ENCODE data around the gene GULP1. TPM values are rescaled to one million over a fixed set of nuclear protein-coding genes. Genes with fewer than 3 reads are reported as not detected.
"Not testable (repeated sequence)": the region's sequence is repeated elsewhere in the genome, so short reads cannot be mapped to it uniquely, and the experiment has no call there.

The GULP1 gene
- total RNA-seq, 2 experiments from 2014 or later: not detected

DNA sequence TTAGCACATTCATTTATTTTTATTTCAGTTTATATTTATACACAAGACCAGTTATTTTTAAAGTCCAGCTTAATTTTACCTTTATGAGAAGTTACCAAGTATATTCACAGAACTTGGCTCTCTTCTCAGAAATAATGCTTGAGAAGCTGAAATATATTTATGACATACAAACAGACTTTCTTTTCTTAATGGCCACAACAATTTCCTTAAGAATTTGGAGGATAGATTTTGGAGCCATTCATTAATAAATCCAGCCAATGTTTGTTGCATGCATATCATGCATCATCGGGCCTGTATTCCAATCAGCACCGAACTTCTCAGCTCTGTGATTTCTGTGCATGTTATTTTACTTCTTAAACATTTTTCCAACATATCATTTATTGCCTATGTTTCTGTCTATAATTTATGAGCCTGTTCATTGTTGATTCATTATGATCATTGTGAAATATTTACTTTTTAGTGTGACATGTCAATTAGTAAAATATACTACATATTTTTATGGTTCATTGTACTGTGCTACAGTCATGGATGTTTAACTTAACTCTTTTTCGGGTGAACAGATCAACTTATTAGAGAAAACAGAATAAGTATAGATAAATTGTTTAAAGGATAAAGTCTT, 3.5 kb downstream of the GULP1 start:
- ChIA-PET CTCF (no interaction called here), POLR2A (no interaction called here)
- intact Hi-C loops (cut with micrococcal nuclease): no loop called here
- Mint-ChIP-seq H3K27me3 (peaks cover 31% of the 10 kb centered on the region), H3K4me1 (ENCODE audit: low read depth) (peaks cover 8% of the 10 kb centered on the region), H3K4me3 (no peak overlapping the region), H3K27ac (no peak overlapping the region), H3K9me3 (no peaks in the 10 kb centered on the region), H3K36me3 (ENCODE audit: low read depth) (no peaks in the 10 kb centered on the region)
- TF ChIP-seq CTCF (IDR thresholded peaks at IDR 0.05): no peak
- no peak for DNase-seq
- no peak for ATAC-seq

GRCh38 chr2:188297978-188298377, 6.3 kb downstream of the GULP1 start:
- intact Hi-C loops (cut with micrococcal nuclease): no loop called here
- ATAC-seq (no peak), DNase-seq (no peak)
- peaks cover 11% of the 10 kb centered on the region for H3K27me3 Mint-ChIP-seq
- ChIA-PET POLR2A (no interaction called here), CTCF (no interaction called here)
- no peaks in the 10 kb centered on the region for H3K36me3 Mint-ChIP-seq (ENCODE audit: low read depth)
- H3K4me1 Mint-ChIP-seq (ENCODE audit: low read depth): no peaks in the 10 kb centered on the region
- H3K9me3 Mint-ChIP-seq: no peaks in the 10 kb centered on the region
- no peak overlapping the region for H3K27ac Mint-ChIP-seq
- no peak overlapping the region for H3K4me3 Mint-ChIP-seq
- no peak for TF ChIP-seq CTCF (IDR thresholded peaks at IDR 0.05)

GRCh38 chr2:188298937-188299371, 7.3 kb downstream of the GULP1 start:
- intact Hi-C loops (cut with micrococcal nuclease); H3K4me3 Mint-ChIP-seq; DNase-seq: not testable (repeated sequence)

GRCh38 chr2:188303363-188304031, 11.8 kb downstream of the GULP1 start:
- Mint-ChIP-seq H3K4me3 (no peak overlapping the region), H3K9me3 (no peaks in the 10 kb centered on the region), H3K27ac (no peak overlapping the region), H3K36me3 (ENCODE audit: low read depth) (no peaks in the 10 kb centered on the region), H3K27me3 (no peaks in the 10 kb centered on the region), H3K4me1 (ENCODE audit: low read depth) (no peaks in the 10 kb centered on the region)
- no peak for ATAC-seq
- ChIA-PET CTCF (no interaction called here), POLR2A (no interaction called here)
- no peak for TF ChIP-seq CTCF (IDR thresholded peaks at IDR 0.05)
- intact Hi-C loops (cut with micrococcal nuclease): no loop called here
- no peak for DNase-seq

More at GRCh38 chr2:188298937-188299371, 7.3 kb downstream of the GULP1 start:
- H3K36me3 Mint-ChIP-seq (ENCODE audit: low read depth); H3K4me1 Mint-ChIP-seq (ENCODE audit: low read depth); POLR2A ChIA-PET; H3K9me3 Mint-ChIP-seq; H3K27me3 Mint-ChIP-seq; CTCF ChIA-PET; ATAC-seq; H3K27ac Mint-ChIP-seq: not testable (repeated sequence)

DNA sequence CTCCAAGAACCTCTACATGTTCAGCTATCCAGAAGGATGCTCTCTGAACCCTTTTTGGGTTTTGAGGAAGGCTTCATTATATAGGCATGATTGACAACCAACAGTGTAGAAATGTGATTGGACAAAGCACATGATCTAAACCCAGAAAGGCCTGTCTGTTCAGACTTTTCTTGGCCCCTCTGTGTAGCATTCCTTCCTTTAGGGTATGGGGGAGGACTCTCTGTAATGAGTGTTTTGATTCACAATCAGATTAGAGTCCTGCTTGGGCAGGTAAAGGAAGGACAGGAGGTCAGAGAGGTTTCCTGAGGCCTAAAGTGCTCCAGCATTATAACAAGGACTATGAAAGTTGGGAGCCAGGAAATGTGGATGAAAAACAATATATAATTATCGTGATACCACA, 13.6 kb downstream of the GULP1 start:
- ATAC-seq: no peak
- Mint-ChIP-seq H3K36me3 (ENCODE audit: low read depth) (no peaks in the 10 kb centered on the region), H3K27me3 (no peaks in the 10 kb centered on the region), H3K4me1 (ENCODE audit: low read depth) (no peaks in the 10 kb centered on the region), H3K27ac (no peak overlapping the region), H3K9me3 (no peaks in the 10 kb centered on the region), H3K4me3 (no peak overlapping the region)
- no peak for TF ChIP-seq CTCF (IDR thresholded peaks at IDR 0.05)
- no peak for DNase-seq
- CTCF ChIA-PET: no interaction called here
- intact Hi-C loops (cut with micrococcal nuclease): no loop called here
- POLR2A ChIA-PET: no interaction called here
